Neural cell (in vitro differentiated cells): Measurements from ENCODE around the gene NCOA4.
A peak's percentile ranks its signal among the peaks of the same experiment; 100 is the strongest.

Source experiments
- CTCF ChIP-seq: fragments of 450-650 bp; IDR thresholded peaks from 2 replicates; pipeline ENCODE4 v1.5.1; 2014; ENCODE audit warnings: antibody characterized with exemption, mild to moderate bottlenecking, moderate library complexity; ENCODE audit not compliant: poor library complexity, severe bottlenecking
- EZH2 ChIP-seq: fragments of 200-600, 300-800 bp; shearing (Covaris generic), sonication (generic); IDR thresholded peaks from 2 replicates; pipeline ENCODE4 v1.6.1; 2014; ENCODE audit warnings: antibody characterized with exemption, low read length, borderline replicate concordance, mild to moderate bottlenecking; ENCODE audit not compliant: insufficient read depth, poor library complexity, severe bottlenecking
- MXI1 ChIP-seq: fragments of 450-650 bp; conservative IDR thresholded peaks from 2 replicates; pipeline ENCODE4 v1.6.1; 2014; ENCODE audit warnings: antibody characterized with exemption, mild to moderate bottlenecking; ENCODE audit not compliant: poor library complexity, severe bottlenecking
- POLR2AphosphoS5 ChIP-seq: IDR thresholded peaks from 2 replicates; pipeline ENCODE4 v1.6.1; 2012
- RAD21 ChIP-seq: fragments of 450-650 bp; conservative IDR thresholded peaks from 2 replicates; pipeline ENCODE4 v1.6.1; 2014; ENCODE audit warnings: antibody characterized with exemption, mild to moderate bottlenecking, moderate library complexity

GRCh38 chr10:46022978-46023702 lies 7.3 kb downstream of the NCOA4 start:
- TF ChIP-seq EZH2 (no peak), POLR2AphosphoS5 (no peak), RAD21 (no peak), CTCF (no peak), MXI1 (peak; percentile 23)
